Liver (tissue), 9 donors: Measurements from ENCODE around the gene PPP6R1. TPM values are rescaled to one million over a fixed set of nuclear protein-coding genes. Genes with fewer than 3 reads are reported as not detected.

Experiments used
- DNase-seq: peaks from one replicate; pipeline ENCODE4 v3.0.0-alpha.2; 2017; ENCODE audit warnings: low spot score
- H3K27ac ChIP-seq, 2 donors: one replicate each; pipeline ENCODE4 v1.7.0; 2013; ENCODE audit warnings: inconsistent platforms in 2 of 2, low read length in 2 of 2, control low read depth in 1 of 2, low read depth in 1 of 2, mild to moderate bottlenecking in 1 of 2
- H3K27me3 ChIP-seq, 4 donors: one replicate each; pipeline versions ENCODE4 v1.6.1 to v1.7.0; 2013; ENCODE audit warnings: low read length in 3 of 4, inconsistent platforms in 1 of 4, mild to moderate bottlenecking in 1 of 4, moderate library complexity in 1 of 4; ENCODE audit not compliant: control insufficient read depth in 4 of 4, insufficient read depth in 4 of 4
- H3K36me3 ChIP-seq, 4 donors: one replicate each; pipeline versions ENCODE4 v1.6.1 to v1.7.0; 2013; ENCODE audit warnings: low read length in 3 of 4, mild to moderate bottlenecking in 3 of 4, low read depth in 1 of 4, moderate library complexity in 1 of 4; ENCODE audit not compliant: control insufficient read depth in 4 of 4, insufficient read depth in 3 of 4
- H3K4me1 ChIP-seq, 4 donors: one replicate each; pipeline versions ENCODE4 v1.6.1 to v1.7.0; 2013; ENCODE audit warnings: low read length in 3 of 4, mild to moderate bottlenecking in 3 of 4, moderate library complexity in 1 of 4; ENCODE audit not compliant: control insufficient read depth in 4 of 4, insufficient read depth in 4 of 4
- H3K4me3 ChIP-seq, 3 donors: one replicate each; pipeline versions ENCODE4 v1.6.1 to v1.7.0; 2013; ENCODE audit warnings: low read length in 3 of 3, control low read depth in 1 of 3, low read depth in 1 of 3, mild to moderate bottlenecking in 1 of 3
- H3K9ac ChIP-seq, 2 donors: one replicate each; pipeline ENCODE4 v1.7.0; 2013; ENCODE audit warnings: low read length in 2 of 2, mild to moderate bottlenecking in 2 of 2, moderate library complexity in 2 of 2, control low read depth in 1 of 2, low read depth in 1 of 2
- H3K9me3 ChIP-seq, 4 donors: one replicate each; pipeline versions ENCODE4 v1.6.1 to v1.7.0; 2013; ENCODE audit warnings: low read length in 3 of 4; ENCODE audit not compliant: control insufficient read depth in 4 of 4
- ATF3 ChIP-seq: IDR thresholded peaks from 2 replicates; pipeline ENCODE4 v1.6.1; 2016; ENCODE audit warnings: antibody characterized with exemption
- CTCF ChIP-seq: fragments of 150-350 bp; IDR thresholded peaks from 2 replicates; pipeline ENCODE4 v1.5.1; 2017; ENCODE audit warnings: improper control_type of control experiment, low read depth, low read length; ENCODE audit not compliant: missing input control
- FOXA1 ChIP-seq: IDR thresholded peaks from 2 replicates; pipeline ENCODE4 v1.6.1; 2016; ENCODE audit warnings: antibody characterized with exemption
- FOXA2 ChIP-seq: IDR thresholded peaks from 2 replicates; pipeline ENCODE4 v1.6.1; 2016; ENCODE audit warnings: antibody characterized with exemption
- GABPA ChIP-seq, 2 donors: IDR thresholded peaks in 1 of 2; conservative IDR thresholded peaks in 1 of 2; 2 replicates each; pipeline ENCODE4 v1.6.1; 2016; ENCODE audit warnings: antibody characterized with exemption in 2 of 2, mild to moderate bottlenecking in 1 of 2, moderate library complexity in 1 of 2
- HNF4A ChIP-seq, 2 donors: conservative IDR thresholded peaks; 2 replicates each; pipeline ENCODE4 v1.6.1; 2016; ENCODE audit warnings: antibody characterized with exemption in 2 of 2, mild to moderate bottlenecking in 2 of 2
- HNF4G ChIP-seq: IDR thresholded peaks from 2 replicates; pipeline ENCODE4 v1.6.1; 2016; ENCODE audit warnings: antibody characterized with exemption
- NR2F2 ChIP-seq: IDR thresholded peaks from 2 replicates; pipeline ENCODE4 v1.6.1; 2016; ENCODE audit warnings: antibody characterized with exemption
- RXRA ChIP-seq, 2 donors: IDR thresholded peaks; 2 replicates each; pipeline ENCODE4 v1.6.1; 2017 to 2018; ENCODE audit warnings: antibody characterized with exemption in 2 of 2, mild to moderate bottlenecking in 1 of 2
- TAF1 ChIP-seq: conservative IDR thresholded peaks from 2 replicates; pipeline ENCODE4 v1.6.1; 2016; ENCODE audit warnings: antibody characterized with exemption, mild to moderate bottlenecking
- YY1 ChIP-seq: IDR thresholded peaks from 2 replicates; pipeline ENCODE4 v1.6.1; 2016; ENCODE audit warnings: antibody characterized with exemption, mild to moderate bottlenecking
- WGBS: extraction: QIAGEN DNeasy Blood & Tissue Kit; methylation state at CpG from one replicate; pipeline ENCODE4 v1.1.7; 2013; 5-methylcytosine and 5-hydroxymethylcytosine counted together
- polyA plus RNA-seq, 2 donors: library from polyadenylated mRNA; stranded (reverse) in 1 of 2; unstranded in 1 of 2; fragments of 200-250 nt in 1 of 2; fragments of >200 nt in 1 of 2; fragmentation: Nextera tagmentation in 1 of 2; extraction: Ambion mirVana in 1 of 2; gene quantifications; one replicate each; pipeline versions ENCODE4 v1.2.1 to v1.2.3, GENCODE V29; 2013 to 2015
- total RNA-seq, 2 donors: library from RNA; depleted of rRNA; stranded (reverse); fragments of >200 nt; gene quantifications; one replicate each; pipeline ENCODE4 v1.2.3, GENCODE V29; 2014
- TF ChIP-seq, protein P1 (sequence below): IDR thresholded peaks from 2 replicates; pipeline ENCODE4 v1.6.1; 2016; ENCODE audit warnings: antibody characterized with exemption
- TF ChIP-seq, protein P2 (sequence below): IDR thresholded peaks from 2 replicates; pipeline ENCODE4 v1.6.1; 2016; ENCODE audit warnings: antibody characterized with exemption, mild to moderate bottlenecking
- TF ChIP-seq, protein P3 (sequence below): IDR thresholded peaks from 2 replicates; pipeline ENCODE4 v1.6.1; 2016; ENCODE audit warnings: antibody characterized with exemption
- donor health status: healthy.
- donor health status: healthy.
- donor health status: healthy.
- donor health status: healthy.
- donor health status: healthy.

Gene PPP6R1
- total and polyA plus RNA-seq, 4 donors: 5.5 to 40.1 (median 22.5) TPM

DNA sequence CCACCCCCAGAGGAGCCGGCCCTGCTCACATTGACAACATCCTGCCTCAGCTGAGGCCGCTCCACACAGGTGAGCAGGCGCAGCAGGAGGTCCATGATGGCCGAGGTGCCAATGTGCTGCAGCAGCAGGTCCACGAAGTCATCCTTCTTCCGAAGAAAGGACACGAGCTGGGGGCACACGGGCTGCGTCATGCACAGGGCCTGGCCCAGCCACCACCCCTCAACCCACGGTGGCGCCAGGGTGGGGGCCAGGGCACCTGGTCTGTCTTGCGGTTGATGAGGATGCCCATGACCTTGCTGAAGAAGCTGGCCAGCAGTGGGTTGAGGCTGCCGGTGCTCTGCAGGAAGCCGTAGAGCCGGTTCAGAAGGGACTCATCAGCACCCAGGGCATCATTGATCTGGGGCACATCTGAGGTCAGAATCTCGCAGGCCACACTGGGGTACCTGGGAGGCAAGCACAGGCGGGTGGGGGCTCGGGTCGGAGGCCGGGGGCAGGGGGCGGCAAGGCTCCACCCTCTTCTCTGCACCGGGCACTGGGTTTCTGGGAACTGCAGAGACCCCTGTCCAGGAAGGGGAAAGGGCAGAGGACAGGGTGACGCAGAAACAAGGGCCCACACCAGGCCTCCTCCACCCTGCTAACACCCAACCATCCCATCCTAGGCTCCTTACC, 13.4 kb downstream of the PPP6R1 start:
- WGBS: 96% methylated on average over 23 of the region's 23 CpGs
- H3K36me3 ChIP-seq: peaks cover 25 to 61% (median 33%) of the 10 kb centered on the region in 4 donors

GRCh38 chr19:55244004-55244680, 14.7 kb downstream of the PPP6R1 start:
- H3K27ac ChIP-seq: no peak overlapping the region
- 93% methylated on average over 12 of the region's 12 CpGs for WGBS
- no peak overlapping the region for H3K4me3 ChIP-seq
- no peaks in the 10 kb centered on the region for H3K27me3 ChIP-seq
- H3K9me3 ChIP-seq: no peaks in the 10 kb centered on the region
- no peaks in the 10 kb centered on the region for H3K4me1 ChIP-seq
- no peak overlapping the region for H3K9ac ChIP-seq
- H3K36me3 ChIP-seq: peaks cover 32 to 71% (median 38%) of the 10 kb centered on the region in 4 donors
- DNase-seq: no peak
- TF ChIP-seq CTCF (no peak), RXRA (IDR thresholded peaks at IDR 0.05) (no peak), ATF3 (no peak), FOXA2 (no peak), HNF4G (no peak), TAF1 (no peak), YY1 (no peak), GABPA (IDR thresholded peaks at IDR 0.05 in 1 of 2, conservative IDR thresholded peaks at IDR 0.05 in 1 of 2) (no peak), FOXA1 (no peak)
- TF ChIP-seq, protein P1, sequence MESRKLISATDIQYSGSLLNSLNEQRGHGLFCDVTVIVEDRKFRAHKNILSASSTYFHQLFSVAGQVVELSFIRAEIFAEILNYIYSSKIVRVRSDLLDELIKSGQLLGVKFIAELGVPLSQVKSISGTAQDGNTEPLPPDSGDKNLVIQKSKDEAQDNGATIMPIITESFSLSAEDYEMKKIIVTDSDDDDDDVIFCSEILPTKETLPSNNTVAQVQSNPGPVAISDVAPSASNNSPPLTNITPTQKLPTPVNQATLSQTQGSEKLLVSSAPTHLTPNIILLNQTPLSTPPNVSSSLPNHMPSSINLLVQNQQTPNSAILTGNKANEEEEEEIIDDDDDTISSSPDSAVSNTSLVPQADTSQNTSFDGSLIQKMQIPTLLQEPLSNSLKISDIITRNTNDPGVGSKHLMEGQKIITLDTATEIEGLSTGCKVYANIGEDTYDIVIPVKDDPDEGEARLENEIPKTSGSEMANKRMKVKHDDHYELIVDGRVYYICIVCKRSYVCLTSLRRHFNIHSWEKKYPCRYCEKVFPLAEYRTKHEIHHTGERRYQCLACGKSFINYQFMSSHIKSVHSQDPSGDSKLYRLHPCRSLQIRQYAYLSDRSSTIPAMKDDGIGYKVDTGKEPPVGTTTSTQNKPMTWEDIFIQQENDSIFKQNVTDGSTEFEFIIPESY: no peak

More for the DNA sequence above, 13.4 kb downstream of the PPP6R1 start:
- Histone ChIP-seq H3K27me3 (no peaks in the 10 kb centered on the region), H3K27ac (no peak overlapping the region), H3K4me3 (no peak overlapping the region), H3K9ac (no peak overlapping the region), H3K9me3 (no peaks in the 10 kb centered on the region), H3K4me1 (peaks cover 0 to 5% (median 1%) of the 10 kb centered on the region in 4 donors)
- no peak for DNase-seq
- TF ChIP-seq, protein P2, sequence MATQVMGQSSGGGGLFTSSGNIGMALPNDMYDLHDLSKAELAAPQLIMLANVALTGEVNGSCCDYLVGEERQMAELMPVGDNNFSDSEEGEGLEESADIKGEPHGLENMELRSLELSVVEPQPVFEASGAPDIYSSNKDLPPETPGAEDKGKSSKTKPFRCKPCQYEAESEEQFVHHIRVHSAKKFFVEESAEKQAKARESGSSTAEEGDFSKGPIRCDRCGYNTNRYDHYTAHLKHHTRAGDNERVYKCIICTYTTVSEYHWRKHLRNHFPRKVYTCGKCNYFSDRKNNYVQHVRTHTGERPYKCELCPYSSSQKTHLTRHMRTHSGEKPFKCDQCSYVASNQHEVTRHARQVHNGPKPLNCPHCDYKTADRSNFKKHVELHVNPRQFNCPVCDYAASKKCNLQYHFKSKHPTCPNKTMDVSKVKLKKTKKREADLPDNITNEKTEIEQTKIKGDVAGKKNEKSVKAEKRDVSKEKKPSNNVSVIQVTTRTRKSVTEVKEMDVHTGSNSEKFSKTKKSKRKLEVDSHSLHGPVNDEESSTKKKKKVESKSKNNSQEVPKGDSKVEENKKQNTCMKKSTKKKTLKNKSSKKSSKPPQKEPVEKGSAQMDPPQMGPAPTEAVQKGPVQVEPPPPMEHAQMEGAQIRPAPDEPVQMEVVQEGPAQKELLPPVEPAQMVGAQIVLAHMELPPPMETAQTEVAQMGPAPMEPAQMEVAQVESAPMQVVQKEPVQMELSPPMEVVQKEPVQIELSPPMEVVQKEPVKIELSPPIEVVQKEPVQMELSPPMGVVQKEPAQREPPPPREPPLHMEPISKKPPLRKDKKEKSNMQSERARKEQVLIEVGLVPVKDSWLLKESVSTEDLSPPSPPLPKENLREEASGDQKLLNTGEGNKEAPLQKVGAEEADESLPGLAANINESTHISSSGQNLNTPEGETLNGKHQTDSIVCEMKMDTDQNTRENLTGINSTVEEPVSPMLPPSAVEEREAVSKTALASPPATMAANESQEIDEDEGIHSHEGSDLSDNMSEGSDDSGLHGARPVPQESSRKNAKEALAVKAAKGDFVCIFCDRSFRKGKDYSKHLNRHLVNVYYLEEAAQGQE: no peak
- TF ChIP-seq NR2F2 (no peak), FOXA1 (no peak), RXRA (IDR thresholded peaks at IDR 0.05) (no peak), GABPA (IDR thresholded peaks at IDR 0.05 in 1 of 2, conservative IDR thresholded peaks at IDR 0.05 in 1 of 2) (no peak), CTCF (no peak), FOXA2 (no peak), HNF4A (conservative IDR thresholded peaks at IDR 0.05) (no peak), YY1 (no peak)
- TF ChIP-seq, protein P3, sequence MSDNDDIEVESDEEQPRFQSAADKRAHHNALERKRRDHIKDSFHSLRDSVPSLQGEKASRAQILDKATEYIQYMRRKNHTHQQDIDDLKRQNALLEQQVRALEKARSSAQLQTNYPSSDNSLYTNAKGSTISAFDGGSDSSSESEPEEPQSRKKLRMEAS: no peak
